ENCODE measurements around the gene FGGY. TPM values are rescaled to one million over a fixed set of nuclear protein-coding genes. Genes with fewer than 3 reads are reported as not detected.

Gene FGGY
- total and polyA plus RNA-seq, 4 donors, result 16.0 to 67.0 (median 43.4) TPM

DNA sequence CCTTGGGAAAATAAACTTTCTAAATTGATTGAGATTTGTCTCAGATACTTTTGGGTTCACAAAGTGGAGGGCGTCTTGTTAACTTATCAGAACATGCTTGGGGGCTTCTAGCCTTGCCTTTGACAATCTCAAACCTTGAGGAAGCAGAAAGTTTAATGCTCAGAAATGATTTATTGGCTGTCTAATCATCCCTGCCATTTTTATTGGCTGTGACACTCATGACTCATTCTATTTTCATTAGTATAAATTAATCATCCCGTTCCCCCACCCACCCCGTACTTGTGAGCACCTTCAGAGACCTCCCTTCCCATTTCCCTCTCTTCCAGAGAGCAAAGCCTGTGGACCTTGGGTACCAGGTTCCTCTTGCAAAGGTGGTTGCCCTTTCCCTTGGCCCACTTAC, 87.1 kb downstream of the FGGY start (continued):
- TF ChIP-seq RAD21 (IDR thresholded peaks at IDR 0.05) (no peak), RXRA (IDR thresholded peaks at IDR 0.05) (no peak), ATF3 (IDR thresholded peaks at IDR 0.05) (no peak)

GRCh38 chr1:59384443-59384842, 87.5 kb downstream of the FGGY start:
- Histone ChIP-seq H3K4me1 (ENCODE audit: control insufficient read depth in 4 of 4, insufficient read depth in 4 of 4, low read length in 3 of 4) (no peaks in the 10 kb centered on the region), H3K9me3 (ENCODE audit: control insufficient read depth in 4 of 4, low read length in 3 of 4) (no peaks in the 10 kb centered on the region), H3K27me3 (ENCODE audit: control insufficient read depth in 4 of 4, insufficient read depth in 4 of 4, low read length in 3 of 4) (no peaks in the 10 kb centered on the region), H3K27ac (ENCODE audit: low read depth in 1 of 2, low read length in 2 of 2) (no peak overlapping the region), H3K4me3 (ENCODE audit: low read depth in 1 of 3, low read length in 3 of 3) (no peak overlapping the region), H3K9ac (ENCODE audit: low read depth in 1 of 2, low read length in 2 of 2) (no peak overlapping the region), H3K36me3 (ENCODE audit: control insufficient read depth in 4 of 4, insufficient read depth in 3 of 4, low read depth in 1 of 4, low read length in 3 of 4) (peaks cover 0 to 4% (median under 1%) of the 10 kb centered on the region in 4 donors)
- 73% methylated on average over 1 of the region's 1 CpG for WGBS
- TF ChIP-seq SP1 (IDR thresholded peaks at IDR 0.05), result no peak
- TF ChIP-seq CTCF (IDR thresholded peaks at IDR 0.05; ENCODE audit: low read depth, low read length, missing input control), result no peak
- no peak for TF ChIP-seq ZBTB33 (IDR thresholded peaks at IDR 0.05)
- TF ChIP-seq RAD21 (IDR thresholded peaks at IDR 0.05), result no peak
- TF ChIP-seq TAF1 (conservative IDR thresholded peaks at IDR 0.05), result no peak
- TF ChIP-seq, protein P1, sequence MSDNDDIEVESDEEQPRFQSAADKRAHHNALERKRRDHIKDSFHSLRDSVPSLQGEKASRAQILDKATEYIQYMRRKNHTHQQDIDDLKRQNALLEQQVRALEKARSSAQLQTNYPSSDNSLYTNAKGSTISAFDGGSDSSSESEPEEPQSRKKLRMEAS (IDR thresholded peaks at IDR 0.05), result no peak
- no peak for TF ChIP-seq HNF4A (conservative IDR thresholded peaks at IDR 0.05)
- DNase-seq (ENCODE audit: low spot score), result no peak

- Histone ChIP-seq H3K27me3 (ENCODE audit: control insufficient read depth in 4 of 4, insufficient read depth in 4 of 4, low read length in 3 of 4) (no peaks in the 10 kb centered on the region), H3K36me3 (ENCODE audit: control insufficient read depth in 4 of 4, insufficient read depth in 3 of 4, low read depth in 1 of 4, low read length in 3 of 4) (peaks cover 0 to 2% (median 0%) of the 10 kb centered on the region in 4 donors), H3K4me1 (ENCODE audit: control insufficient read depth in 4 of 4, insufficient read depth in 4 of 4, low read length in 3 of 4) (peaks cover 0 to 10% (median 4%) of the 10 kb centered on the region in 4 donors), H3K9ac (ENCODE audit: low read depth in 1 of 2, low read length in 2 of 2) (no peak overlapping the region), H3K4me3 (ENCODE audit: low read depth in 1 of 3, low read length in 3 of 3) (no peak overlapping the region), H3K9me3 (ENCODE audit: control insufficient read depth in 4 of 4, low read length in 3 of 4) (no peaks in the 10 kb centered on the region), H3K27ac (ENCODE audit: low read depth in 1 of 2, low read length in 2 of 2) (no peak overlapping the region)
- no peak for DNase-seq (ENCODE audit: low spot score)
- 92% methylated on average over 3 of the region's 3 CpGs for WGBS
- TF ChIP-seq ZBTB33 (IDR thresholded peaks at IDR 0.05), result no peak
- TF ChIP-seq YY1 (IDR thresholded peaks at IDR 0.05), result no peak
- no peak for TF ChIP-seq ATF3 (IDR thresholded peaks at IDR 0.05)
- TF ChIP-seq FOXA1 (IDR thresholded peaks at IDR 0.05), result no peak
- no peak for TF ChIP-seq JUND (IDR thresholded peaks at IDR 0.05)
- TF ChIP-seq GABPA (IDR thresholded peaks at IDR 0.05 in 1 of 2, conservative IDR thresholded peaks at IDR 0.05 in 1 of 2), result no peak
- no peak for TF ChIP-seq TAF1 (conservative IDR thresholded peaks at IDR 0.05)
- TF ChIP-seq RAD21 (IDR thresholded peaks at IDR 0.05), result no peak
- TF ChIP-seq, protein P2, sequence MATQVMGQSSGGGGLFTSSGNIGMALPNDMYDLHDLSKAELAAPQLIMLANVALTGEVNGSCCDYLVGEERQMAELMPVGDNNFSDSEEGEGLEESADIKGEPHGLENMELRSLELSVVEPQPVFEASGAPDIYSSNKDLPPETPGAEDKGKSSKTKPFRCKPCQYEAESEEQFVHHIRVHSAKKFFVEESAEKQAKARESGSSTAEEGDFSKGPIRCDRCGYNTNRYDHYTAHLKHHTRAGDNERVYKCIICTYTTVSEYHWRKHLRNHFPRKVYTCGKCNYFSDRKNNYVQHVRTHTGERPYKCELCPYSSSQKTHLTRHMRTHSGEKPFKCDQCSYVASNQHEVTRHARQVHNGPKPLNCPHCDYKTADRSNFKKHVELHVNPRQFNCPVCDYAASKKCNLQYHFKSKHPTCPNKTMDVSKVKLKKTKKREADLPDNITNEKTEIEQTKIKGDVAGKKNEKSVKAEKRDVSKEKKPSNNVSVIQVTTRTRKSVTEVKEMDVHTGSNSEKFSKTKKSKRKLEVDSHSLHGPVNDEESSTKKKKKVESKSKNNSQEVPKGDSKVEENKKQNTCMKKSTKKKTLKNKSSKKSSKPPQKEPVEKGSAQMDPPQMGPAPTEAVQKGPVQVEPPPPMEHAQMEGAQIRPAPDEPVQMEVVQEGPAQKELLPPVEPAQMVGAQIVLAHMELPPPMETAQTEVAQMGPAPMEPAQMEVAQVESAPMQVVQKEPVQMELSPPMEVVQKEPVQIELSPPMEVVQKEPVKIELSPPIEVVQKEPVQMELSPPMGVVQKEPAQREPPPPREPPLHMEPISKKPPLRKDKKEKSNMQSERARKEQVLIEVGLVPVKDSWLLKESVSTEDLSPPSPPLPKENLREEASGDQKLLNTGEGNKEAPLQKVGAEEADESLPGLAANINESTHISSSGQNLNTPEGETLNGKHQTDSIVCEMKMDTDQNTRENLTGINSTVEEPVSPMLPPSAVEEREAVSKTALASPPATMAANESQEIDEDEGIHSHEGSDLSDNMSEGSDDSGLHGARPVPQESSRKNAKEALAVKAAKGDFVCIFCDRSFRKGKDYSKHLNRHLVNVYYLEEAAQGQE (IDR thresholded peaks at IDR 0.05), result no peak
- TF ChIP-seq RXRA (IDR thresholded peaks at IDR 0.05), result no peak
- TF ChIP-seq CTCF (IDR thresholded peaks at IDR 0.05; ENCODE audit: low read depth, low read length, missing input control), result no peak
- no peak for TF ChIP-seq NR2F2 (IDR thresholded peaks at IDR 0.05)
- no peak for TF ChIP-seq HNF4G (IDR thresholded peaks at IDR 0.05)
- no peak for TF ChIP-seq FOXA2 (IDR thresholded peaks at IDR 0.05)
- no peak for TF ChIP-seq EGR1 (IDR thresholded peaks at IDR 0.05; ENCODE audit: low read depth in 2 of 2)
These were observed 91.3 kb downstream of the FGGY start for GRCh38 chr1:59388191-59388590.

Data from liver (tissue), 9 donors.